SKM-1 treated with dmso at 0.1 percent for 144 hours (cell line): ENCODE measurements around the gene EXOSC1.
"Not testable (repeated sequence)": the region's sequence is repeated elsewhere in the genome, so short reads cannot be mapped to it uniquely, and the experiment has no call there.

Experiments used
- DNase-seq: peaks from one replicate; lab custom pipeline; 2025; ENCODE audit not compliant: unreplicated experiment; lab: John Stamatoyannopoulos, UW

The EXOSC1 gene

DNA sequence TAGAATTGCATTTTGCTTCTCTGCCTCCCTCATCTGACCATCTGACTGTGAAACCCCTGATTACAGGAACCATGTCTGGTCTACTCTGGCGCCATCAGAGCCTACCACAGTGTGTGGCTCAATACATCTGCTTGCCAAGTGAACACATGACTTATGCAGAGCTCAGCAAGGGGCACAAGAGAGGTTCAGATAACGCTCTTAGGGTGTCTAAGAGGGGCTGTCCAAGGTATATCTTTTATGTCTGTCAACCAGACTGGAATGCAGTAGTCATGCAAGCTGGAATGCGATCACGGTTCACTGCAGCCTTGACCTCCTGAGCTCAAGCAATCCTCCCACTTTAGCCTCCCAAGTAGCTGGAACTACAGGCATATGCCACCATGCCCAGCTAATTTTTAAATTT lies 34.4 kb downstream of the EXOSC1 start:
- DNase-seq: peak; percentile 58

DNA sequence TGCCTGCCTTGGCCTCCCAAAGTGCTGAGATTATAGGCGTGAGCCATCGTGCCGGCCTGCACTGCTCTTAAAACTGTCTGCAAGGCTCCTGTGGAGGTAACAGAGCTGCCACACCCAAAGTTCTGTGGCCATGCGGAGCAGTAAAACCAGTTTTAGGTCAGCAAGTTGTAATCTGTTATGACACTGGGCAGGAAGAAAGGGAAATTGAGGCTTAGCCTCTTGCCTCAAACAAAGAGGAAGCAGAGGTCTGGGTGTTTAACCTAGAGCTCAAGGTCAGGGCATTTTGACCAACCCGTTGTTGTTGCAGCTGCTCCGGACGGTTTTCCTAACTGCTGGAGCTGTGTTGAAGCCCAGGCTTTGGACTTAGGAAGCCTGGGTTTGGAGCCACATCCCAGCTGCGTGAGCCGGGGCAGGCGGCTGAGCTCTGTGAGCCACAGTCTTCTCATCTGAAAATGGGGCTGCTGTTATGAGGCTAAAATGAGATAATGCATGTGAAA lies 37.3 kb downstream of the EXOSC1 start:
- DNase-seq: peak; percentile 97

DNA sequence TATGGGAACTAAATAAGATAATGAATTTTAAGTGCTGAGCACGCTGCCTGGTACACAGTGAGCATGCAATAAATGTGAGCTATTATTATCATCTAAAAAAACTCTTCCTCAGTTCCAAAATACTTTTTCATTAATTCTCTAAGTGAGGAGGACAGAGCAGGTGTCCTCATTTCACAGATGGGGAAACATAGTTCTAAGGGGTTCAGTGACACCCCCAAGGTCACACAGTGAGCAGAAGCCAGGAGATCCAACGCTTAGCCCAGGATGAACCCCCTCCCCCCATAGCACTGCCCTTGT lies 37.9 kb downstream of the EXOSC1 start:
- no peak for DNase-seq

DNA sequence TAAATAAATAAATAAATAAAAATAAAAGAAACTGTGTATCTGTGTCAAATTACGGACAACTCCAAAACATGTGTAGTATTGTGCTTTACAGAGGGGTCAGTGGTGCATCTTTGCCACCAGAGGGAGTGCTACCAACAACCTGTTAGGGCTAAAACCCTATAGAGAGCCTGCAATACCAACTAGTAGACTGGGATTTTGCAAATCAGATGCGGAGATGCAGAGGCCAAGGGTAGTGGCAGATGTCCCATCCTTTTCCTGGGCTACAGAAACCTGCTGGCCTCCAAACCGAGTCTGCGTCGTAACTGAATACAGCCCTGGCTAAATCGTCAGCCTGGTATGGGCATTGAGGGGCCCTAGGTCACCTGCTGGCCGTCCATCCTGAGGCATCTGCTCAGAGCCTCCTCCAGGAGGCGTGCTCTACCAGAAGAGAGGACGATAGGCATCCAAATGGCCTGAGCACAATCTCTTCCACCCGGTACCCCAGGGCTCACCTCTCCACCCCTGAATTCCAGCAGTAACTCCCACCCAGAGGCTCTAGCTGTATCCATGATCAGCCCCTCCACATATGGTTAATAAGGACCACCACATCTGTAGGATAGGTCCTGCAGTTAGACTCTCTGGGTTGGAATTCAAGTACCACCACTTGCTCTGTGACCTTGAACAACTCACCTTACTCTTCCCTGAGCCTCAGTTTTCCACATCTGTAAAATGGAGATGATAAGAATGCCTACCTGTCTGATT lies 38.4 kb downstream of the EXOSC1 start:
- DNase-seq: peak; percentile 91

DNA sequence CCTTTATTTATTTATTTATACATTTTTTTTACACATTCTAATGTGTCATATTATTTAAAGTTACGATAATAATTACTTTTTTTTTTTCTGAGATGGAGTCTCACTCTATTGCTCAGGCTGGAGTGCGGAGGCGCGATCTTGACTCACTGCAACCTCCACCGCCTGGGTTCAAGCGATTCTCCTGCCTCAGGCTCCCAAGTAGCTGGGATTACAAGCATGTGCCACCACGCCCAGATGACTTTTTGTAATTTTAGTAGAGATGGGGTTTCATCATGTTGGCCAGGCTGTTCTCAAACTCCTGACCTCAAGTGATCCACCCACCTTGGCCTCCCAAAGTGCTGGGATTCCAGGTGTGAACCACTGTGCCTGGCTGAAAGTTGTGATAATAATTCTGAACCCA lies 39.3 kb downstream of the EXOSC1 start:
- DNase-seq: not testable (repeated sequence)

DNA sequence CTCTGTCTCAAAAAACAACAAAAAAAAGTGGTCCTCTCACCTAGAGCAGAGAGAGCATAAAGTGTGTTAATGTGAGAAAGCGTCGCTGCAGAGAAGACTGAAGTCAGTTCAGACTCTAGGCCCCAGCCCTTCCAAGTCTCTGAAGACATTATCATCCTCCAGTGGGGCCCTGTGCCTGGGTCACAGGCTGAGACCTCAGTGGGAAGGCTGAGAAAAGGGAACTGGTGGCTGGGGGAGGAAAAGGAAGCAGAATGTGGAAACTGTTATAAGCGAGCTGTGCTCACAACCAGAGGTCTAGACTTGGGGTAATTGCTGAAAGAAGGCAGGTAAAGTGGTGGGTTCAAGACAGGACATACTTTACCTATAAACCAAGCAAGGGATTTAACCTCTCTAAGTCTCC lies 39.7 kb downstream of the EXOSC1 start:
- DNase-seq: peak; percentile 92

DNA sequence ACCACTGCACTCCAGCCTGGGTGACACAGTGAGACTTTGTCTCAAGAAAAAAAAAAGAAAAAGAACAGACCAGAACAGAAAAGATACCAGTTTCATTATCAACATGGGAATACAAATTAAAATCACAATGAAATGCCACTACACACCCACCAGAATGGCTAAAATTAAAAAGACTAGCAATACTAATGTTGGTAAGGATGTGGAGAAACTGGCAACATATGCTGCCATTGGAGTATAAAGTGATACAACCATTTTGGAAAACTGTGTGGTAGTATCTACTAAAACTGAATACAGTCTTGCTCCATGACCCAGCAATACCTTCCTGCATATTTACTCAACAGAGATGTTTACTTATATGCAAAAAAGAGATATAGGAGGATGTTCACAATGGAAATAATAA lies 41.8 kb downstream of the EXOSC1 start:
- DNase-seq: no peak

DNA sequence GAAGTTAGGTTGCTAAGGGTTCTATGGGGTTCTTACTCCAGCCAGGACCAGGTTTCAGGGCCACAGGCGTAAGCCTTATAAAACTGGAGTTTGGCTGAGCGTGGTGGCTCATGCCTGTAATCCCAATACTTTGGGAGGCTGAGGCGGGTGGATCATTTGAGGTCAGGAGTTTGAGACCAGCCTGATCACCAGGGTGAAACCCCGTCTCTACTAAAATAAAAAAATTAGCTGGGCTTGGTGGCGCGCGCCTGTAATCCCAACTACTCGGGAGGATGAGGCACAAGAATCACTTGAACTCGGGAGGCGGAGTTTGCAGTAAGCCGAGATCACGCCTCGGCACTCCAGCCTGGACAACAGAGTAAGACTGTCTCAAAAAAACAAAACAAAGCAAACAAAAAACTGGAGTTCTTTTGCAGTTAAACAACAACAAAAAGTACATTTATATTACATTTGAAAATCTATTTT lies 44.3 kb downstream of the EXOSC1 start:
- DNase-seq: no peak

DNA sequence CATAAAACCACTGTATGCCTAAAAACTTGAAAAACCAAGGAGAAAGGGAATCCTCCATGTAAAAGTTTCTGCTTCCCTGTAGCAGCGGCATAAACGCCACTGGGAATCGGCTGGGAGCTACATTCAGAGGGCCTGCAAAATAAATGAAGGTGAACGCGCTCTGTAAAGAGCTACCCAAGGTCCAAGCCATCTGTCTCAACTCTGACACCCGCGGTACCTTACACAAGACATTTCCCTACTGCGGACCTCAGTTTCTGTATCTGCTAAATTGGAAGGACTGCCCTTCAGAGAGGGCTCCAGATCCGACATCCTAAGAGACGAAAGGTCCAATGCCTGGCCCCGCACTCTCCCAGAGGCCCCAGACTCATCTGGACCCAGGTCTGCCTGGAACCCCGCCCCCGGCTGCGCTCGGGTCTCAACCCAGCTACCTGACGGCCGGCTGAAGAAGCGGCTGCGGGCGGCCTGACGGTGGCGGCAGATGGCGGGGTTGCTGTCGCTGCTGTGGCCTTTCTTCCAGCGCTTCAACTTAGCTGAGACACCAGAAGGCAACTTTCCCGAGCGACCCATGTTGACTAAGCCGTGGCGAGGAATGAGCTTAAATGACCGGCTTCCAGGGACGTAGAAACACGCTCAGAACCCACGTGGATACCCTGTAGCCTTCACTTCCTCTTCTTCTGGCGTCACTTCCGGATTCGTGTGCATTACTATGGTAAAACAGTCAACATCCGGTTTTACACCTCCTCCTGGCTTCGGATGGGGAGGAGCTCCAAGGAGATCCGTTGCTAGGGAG lies 44.9 kb downstream of the EXOSC1 start, which contains the start of gene RRP12:
RRP12 (minus strand) TSS at position 676 of the 790 bp plus-strand sequence; CDS start at position 567, 109 bp downstream.
- DNase-seq: peak; percentile 99

DNA sequence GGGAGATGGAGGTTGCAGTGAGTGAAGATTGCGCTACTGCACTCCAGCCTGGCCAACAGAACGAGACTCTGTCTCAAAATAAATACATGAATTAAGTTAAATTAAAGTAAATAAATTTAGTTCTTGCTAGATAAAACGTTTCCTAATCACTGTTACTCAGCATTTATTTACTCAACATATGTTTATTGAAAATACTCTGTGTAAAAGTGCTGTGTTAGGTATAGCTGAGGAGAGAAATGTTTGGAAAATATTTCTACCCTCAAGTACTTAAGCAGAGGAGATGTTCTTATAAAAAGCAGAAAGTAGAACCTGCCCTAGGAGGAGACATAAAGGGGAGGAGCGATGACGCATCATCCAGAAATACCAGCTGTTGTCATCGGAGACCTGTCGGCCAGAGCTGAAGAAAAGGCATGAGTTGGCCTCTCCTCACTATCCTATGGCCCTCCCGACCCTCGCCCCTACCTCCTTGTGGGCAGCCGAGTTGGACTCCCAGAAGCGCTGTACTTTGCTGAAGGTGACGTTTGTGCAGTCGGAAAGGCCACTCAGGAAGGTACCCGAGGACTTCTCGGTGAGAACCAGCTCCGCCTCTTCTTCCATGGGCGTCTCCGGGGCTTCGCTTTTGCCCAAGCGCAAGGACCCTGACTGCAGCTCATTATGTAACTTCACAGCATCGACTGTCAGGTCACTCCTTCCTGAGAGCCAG lies 45.8 kb downstream of the EXOSC1 start:
- DNase-seq: peak; percentile 62

DNA sequence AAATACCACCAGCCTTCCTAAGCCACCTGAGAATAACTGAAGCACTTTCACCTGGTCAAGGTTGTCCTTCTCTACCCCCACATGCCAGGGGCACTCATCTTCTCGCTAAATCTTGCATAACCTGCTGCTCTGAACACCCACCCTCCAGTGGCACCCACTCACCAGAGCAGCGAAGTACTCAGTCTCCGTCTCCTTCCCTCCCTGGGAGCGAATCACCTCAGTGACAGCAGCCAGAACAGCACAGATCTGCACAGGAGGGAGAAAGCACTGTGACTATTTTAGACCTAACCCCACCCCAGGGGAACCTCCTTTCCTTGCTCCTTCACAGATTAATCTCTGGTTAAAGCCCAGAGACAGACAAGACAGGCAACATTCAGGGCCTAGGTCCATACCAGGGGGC lies 49.8 kb downstream of the EXOSC1 start:
- DNase-seq: no peak

DNA sequence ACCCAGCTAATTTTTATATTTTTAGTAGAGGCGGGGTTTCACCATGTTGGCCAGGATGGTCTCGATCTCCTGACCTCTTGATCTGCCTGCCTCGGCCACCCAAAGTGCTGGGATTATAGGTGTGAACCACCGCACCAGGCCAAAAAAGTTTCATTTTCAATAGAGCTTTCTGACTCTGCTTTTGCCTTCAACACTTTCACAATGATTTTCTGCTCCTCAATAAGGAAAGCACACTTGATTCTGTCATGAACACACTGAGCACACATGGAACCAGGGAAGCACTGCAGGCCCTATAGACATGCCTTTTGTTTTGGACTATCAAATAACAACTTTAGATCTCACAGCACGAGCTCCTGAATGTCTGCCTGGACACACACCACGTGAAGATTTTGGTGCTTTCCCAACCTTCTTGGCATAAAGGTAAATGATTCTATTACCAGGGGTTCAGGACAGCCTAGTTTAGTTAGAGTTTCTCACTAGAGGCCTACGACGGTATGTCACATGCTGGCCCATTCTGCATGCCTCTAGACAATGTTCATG lies 52.7 kb downstream of the EXOSC1 start:
- DNase-seq: no peak

DNA sequence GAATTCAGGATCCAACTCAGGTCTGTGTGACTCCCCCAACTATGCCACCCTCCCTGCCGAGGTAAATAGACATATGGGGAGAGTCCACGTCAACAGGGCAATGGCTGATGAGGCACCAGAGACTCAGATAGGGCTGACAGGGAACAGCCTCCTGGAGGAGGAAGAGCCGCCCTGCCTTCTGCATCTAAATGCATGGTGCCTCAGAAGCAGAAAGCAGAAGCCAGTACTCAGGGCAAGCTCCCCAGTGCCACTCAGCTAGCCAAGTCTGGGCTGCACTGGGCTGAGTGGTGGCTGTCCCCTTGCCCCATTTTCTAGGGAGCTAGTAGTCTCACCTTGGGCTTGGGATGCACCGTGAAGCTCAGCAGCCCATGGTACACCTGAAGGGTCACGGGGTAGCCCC lies 55.7 kb downstream of the EXOSC1 start:
- DNase-seq: no peak

DNA sequence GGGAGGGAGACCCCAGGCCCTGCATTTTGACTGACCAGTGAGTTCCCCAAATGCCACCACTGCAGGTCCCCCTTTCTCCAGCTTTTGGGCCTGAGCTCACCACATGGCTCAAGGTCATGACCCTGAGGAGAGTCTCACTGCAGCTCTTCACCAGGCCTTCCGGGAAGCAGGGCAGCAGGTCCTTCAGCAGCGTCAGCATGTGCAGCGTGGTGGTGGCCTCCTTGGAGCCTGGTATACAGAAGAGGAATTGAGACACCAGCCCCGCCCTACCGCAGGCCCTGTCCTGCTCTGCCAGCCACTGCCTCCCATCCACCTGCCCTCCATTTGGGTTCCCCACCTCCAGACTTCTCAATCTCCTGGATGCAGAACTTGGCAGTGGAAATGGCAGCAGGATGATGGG lies 57.7 kb downstream of the EXOSC1 start:
- DNase-seq: no peak
